Measurements from ENCODE around the gene EFHD2.

EFHD2 gene

DNA sequence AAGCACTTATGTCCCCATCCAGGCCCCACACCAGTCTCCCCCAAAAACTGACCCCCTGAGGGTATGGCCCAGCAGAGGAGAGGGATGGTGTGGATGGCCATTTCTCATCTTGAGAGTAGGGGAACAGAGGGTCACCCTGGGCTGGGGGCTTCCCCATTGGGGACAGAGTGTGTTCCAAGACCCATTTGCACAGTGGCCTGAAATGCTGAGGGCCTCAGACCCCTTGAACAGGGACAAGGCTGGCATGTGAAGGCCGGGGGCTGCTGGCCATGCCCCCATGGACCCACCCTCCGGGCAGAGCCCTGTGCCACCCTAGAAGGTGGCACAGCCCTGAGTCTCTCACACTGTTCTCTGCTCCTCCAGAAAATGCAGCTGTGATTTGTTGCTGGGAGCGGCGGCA is 36.5 kb downstream of the EFHD2 start:
- Histone ChIP-seq H3K79me2 (ENCODE audit: low read length) (no peaks in the 10 kb centered on the region), H2AFZ (ENCODE audit: low read depth, low read length) (no peak overlapping the region), H3K4me1 (ENCODE audit: low read length) (no peaks in the 10 kb centered on the region), H3K4me2 (ENCODE audit: low read length) (no peak overlapping the region), H4K20me1 (ENCODE audit: insufficient read depth, low read length) (no peaks in the 10 kb centered on the region), H3K9me3 (ENCODE audit: insufficient read depth, low read length) (no peaks in the 10 kb centered on the region), H3K36me3 (replicated peaks; ENCODE audit: low read depth, low read length) (no peaks in the 10 kb centered on the region), H3K4me3 (ENCODE audit: low read length) (no peak overlapping the region), H3K27me3 (ENCODE audit: low read depth, low read length) (no peaks in the 10 kb centered on the region), H3K9ac (ENCODE audit: low read length) (no peak overlapping the region), H3K27ac (ENCODE audit: low read length) (no peak overlapping the region)
- no peak for TF ChIP-seq EZH2phosphoT487 (IDR thresholded peaks at IDR 0.05; ENCODE audit: low read depth)
- TF ChIP-seq, protein P1, sequence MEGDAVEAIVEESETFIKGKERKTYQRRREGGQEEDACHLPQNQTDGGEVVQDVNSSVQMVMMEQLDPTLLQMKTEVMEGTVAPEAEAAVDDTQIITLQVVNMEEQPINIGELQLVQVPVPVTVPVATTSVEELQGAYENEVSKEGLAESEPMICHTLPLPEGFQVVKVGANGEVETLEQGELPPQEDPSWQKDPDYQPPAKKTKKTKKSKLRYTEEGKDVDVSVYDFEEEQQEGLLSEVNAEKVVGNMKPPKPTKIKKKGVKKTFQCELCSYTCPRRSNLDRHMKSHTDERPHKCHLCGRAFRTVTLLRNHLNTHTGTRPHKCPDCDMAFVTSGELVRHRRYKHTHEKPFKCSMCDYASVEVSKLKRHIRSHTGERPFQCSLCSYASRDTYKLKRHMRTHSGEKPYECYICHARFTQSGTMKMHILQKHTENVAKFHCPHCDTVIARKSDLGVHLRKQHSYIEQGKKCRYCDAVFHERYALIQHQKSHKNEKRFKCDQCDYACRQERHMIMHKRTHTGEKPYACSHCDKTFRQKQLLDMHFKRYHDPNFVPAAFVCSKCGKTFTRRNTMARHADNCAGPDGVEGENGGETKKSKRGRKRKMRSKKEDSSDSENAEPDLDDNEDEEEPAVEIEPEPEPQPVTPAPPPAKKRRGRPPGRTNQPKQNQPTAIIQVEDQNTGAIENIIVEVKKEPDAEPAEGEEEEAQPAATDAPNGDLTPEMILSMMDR (IDR thresholded peaks at IDR 0.05; ENCODE audit: low read depth, low read length) = no peak

DNA sequence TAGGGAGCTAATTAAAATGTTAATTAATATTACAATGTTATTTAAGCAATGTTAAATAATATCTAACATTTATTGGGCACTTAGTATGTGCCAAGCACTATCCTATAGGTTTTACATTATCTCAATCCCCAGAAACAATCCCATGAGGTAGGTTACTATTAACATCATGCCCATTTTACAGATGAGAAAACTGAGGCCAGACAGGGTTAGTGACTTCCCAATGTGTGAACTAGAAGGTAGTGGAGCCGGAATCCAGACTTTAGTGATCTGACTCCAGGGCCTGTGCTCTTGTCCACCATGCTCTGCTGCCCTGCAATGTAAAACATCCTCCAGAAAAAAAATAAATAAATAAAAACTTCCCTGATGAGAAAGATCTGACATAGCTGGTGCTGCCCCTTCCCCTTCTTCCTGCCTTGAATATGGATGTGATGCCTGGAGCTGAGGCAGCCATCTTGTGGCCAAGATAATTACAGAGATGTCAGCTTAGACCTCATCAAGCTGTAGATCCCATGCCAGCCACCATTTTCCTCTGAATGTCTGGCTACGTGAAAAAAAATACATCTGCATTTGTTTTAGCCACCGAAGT is 39.3 kb downstream of the EFHD2 start:
- Histone ChIP-seq H3K4me1 (ENCODE audit: low read length) (no peaks in the 10 kb centered on the region), H3K36me3 (replicated peaks; ENCODE audit: low read depth, low read length) (no peaks in the 10 kb centered on the region), H3K27ac (ENCODE audit: low read length) (no peak overlapping the region), H3K27me3 (ENCODE audit: low read depth, low read length) (no peaks in the 10 kb centered on the region), H4K20me1 (ENCODE audit: insufficient read depth, low read length) (no peaks in the 10 kb centered on the region), H3K79me2 (ENCODE audit: low read length) (no peaks in the 10 kb centered on the region), H3K4me3 (ENCODE audit: low read length) (no peak overlapping the region), H3K4me2 (ENCODE audit: low read length) (no peak overlapping the region), H2AFZ (ENCODE audit: low read depth, low read length) (no peak overlapping the region), H3K9ac (ENCODE audit: low read length) (no peak overlapping the region), H3K9me3 (ENCODE audit: insufficient read depth, low read length) (no peaks in the 10 kb centered on the region)
- no peak for TF ChIP-seq EZH2phosphoT487 (IDR thresholded peaks at IDR 0.05; ENCODE audit: low read depth)
- TF ChIP-seq, protein P1 (IDR thresholded peaks at IDR 0.05; ENCODE audit: low read depth, low read length) = no peak

DNA sequence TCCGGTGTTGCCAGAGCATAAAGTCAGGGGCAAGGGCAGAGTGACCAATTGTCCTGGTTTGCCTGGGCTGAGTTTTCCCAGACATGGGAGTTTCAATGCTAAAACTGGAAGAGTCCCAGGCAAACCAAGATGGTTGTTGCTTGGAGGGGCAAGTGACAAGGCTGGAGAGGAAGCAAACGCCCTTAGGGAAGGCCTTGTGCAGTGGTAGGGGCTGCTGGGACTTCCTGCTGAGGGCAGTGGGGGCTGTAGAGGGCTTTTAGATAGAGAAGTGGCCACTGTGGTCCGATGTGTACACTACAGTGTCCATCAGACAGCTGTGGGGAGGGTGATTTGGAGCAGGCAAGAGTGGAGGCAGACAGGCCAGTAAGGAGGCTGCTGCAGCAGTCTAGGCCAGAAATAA is 39.9 kb downstream of the EFHD2 start:
- no peak overlapping the region for H3K27ac ChIP-seq (ENCODE audit: low read length)
- H3K4me3 ChIP-seq (ENCODE audit: low read length) = no peak overlapping the region
- H3K4me2 ChIP-seq (ENCODE audit: low read length) = no peak overlapping the region
- no peak for TF ChIP-seq EZH2phosphoT487 (IDR thresholded peaks at IDR 0.05; ENCODE audit: low read depth)
- TF ChIP-seq, protein P1 (IDR thresholded peaks at IDR 0.05; ENCODE audit: low read depth, low read length) = no peak
- no peaks in the 10 kb centered on the region for H3K36me3 ChIP-seq (replicated peaks; ENCODE audit: low read depth, low read length)
- H2AFZ ChIP-seq (ENCODE audit: low read depth, low read length) = no peak overlapping the region
- H3K9me3 ChIP-seq (ENCODE audit: insufficient read depth, low read length) = no peaks in the 10 kb centered on the region
- no peak overlapping the region for H3K9ac ChIP-seq (ENCODE audit: low read length)
- no peaks in the 10 kb centered on the region for H3K27me3 ChIP-seq (ENCODE audit: low read depth, low read length)
- no peaks in the 10 kb centered on the region for H4K20me1 ChIP-seq (ENCODE audit: insufficient read depth, low read length)
- no peaks in the 10 kb centered on the region for H3K79me2 ChIP-seq (ENCODE audit: low read length)
- H3K4me1 ChIP-seq (ENCODE audit: low read length) = no peaks in the 10 kb centered on the region

DNA sequence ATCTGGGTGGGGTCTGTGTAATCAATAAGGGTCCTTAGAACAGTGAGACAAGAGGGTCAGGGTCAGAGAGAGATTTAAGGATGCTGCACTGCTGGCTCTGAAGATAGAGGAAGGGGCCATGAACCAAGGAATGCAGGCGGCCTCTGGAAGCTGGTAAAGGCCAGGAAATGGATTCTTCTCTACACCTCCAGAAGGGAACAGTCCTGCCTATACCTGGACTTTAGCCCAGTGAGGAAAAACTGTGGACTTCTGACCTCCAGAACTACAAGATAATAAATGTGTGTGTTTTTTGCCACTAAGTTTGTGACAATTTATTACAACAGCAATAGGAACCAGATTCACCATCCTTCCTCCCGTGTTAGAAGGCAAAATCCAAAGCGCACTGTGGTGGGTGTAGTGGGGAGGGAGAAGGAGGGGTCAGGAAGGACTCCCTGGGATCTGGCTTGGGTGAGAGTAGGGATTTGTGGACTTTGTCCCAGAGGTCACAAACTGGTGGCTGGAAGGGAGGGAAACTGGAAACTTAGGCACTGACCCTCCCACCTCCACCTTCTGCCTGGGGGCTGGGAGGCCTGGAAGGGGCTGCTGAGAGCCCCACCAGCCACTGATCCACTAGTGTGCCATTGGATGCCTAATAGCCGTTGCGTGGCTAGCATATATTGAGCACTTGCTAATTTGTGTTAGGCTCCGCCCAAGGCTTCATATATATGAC is 41.5 kb downstream of the EFHD2 start:
- Histone ChIP-seq H3K9me3 (ENCODE audit: insufficient read depth, low read length) (no peaks in the 10 kb centered on the region), H3K4me3 (ENCODE audit: low read length) (no peak overlapping the region), H4K20me1 (ENCODE audit: insufficient read depth, low read length) (no peaks in the 10 kb centered on the region), H2AFZ (ENCODE audit: low read depth, low read length) (no peak overlapping the region), H3K4me1 (ENCODE audit: low read length) (peaks cover 11% of the 10 kb centered on the region), H3K79me2 (ENCODE audit: low read length) (no peaks in the 10 kb centered on the region), H3K27ac (ENCODE audit: low read length) (no peak overlapping the region), H3K9ac (ENCODE audit: low read length) (no peak overlapping the region), H3K36me3 (replicated peaks; ENCODE audit: low read depth, low read length) (no peaks in the 10 kb centered on the region), H3K27me3 (ENCODE audit: low read depth, low read length) (no peaks in the 10 kb centered on the region), H3K4me2 (ENCODE audit: low read length) (no peak overlapping the region)
- TF ChIP-seq, protein P1 (IDR thresholded peaks at IDR 0.05; ENCODE audit: low read depth, low read length) = no peak
- no peak for TF ChIP-seq EZH2phosphoT487 (IDR thresholded peaks at IDR 0.05; ENCODE audit: low read depth)

Measured in OCI-LY3 (cell line).